ENCODE measurements around the gene REEP3. TPM values are rescaled to one million over a fixed set of nuclear protein-coding genes. Genes with fewer than 3 reads are reported as not detected.

REEP3 gene
- total RNA-seq, 1 experiment from 2014 or later, result 39.6 TPM

- TF ChIP-seq, protein P1, sequence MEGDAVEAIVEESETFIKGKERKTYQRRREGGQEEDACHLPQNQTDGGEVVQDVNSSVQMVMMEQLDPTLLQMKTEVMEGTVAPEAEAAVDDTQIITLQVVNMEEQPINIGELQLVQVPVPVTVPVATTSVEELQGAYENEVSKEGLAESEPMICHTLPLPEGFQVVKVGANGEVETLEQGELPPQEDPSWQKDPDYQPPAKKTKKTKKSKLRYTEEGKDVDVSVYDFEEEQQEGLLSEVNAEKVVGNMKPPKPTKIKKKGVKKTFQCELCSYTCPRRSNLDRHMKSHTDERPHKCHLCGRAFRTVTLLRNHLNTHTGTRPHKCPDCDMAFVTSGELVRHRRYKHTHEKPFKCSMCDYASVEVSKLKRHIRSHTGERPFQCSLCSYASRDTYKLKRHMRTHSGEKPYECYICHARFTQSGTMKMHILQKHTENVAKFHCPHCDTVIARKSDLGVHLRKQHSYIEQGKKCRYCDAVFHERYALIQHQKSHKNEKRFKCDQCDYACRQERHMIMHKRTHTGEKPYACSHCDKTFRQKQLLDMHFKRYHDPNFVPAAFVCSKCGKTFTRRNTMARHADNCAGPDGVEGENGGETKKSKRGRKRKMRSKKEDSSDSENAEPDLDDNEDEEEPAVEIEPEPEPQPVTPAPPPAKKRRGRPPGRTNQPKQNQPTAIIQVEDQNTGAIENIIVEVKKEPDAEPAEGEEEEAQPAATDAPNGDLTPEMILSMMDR (conservative IDR thresholded peaks at IDR 0.05; ENCODE audit: low read depth, low read length), result no peak
- TF ChIP-seq EZH2 (IDR thresholded peaks at IDR 0.05; ENCODE audit: borderline replicate concordance, low read depth, low read length, poor library complexity, severe bottlenecking), result no peak
- BruUV-seq (replicated peaks), result no TSS peak
- H3K4me1 ChIP-seq (ENCODE audit: insufficient read depth, low read length, poor library complexity, severe bottlenecking), result peaks cover 42% of the 10 kb centered on the region
- ChIA-PET CTCF (interaction anchor here (0.6 to 0.9 kb wide), 3 partner anchors 414 to 511 kb away, joined by 3 to 5 read pairs (median 4); no protein-coding TSS in a partner anchor), POLR2A (ENCODE audit: low non-redundant PET) (interaction anchor here (0.5 to 0.6 kb wide), 2 partner anchors 25 to 63 kb away, joined by 3 to 8 read pairs; no protein-coding TSS in a partner anchor)
- no peaks in the 10 kb centered on the region for H3K27me3 ChIP-seq (replicated peaks; ENCODE audit: insufficient read depth, low read depth, low read length, poor library complexity)
- no peaks in the 10 kb centered on the region for H3K36me3 ChIP-seq (ENCODE audit: insufficient read depth, low read length, poor library complexity, severe bottlenecking)
- peak overlapping the region; percentile 61 for H3K4me3 ChIP-seq (ENCODE audit: low read depth, low read length, poor library complexity, severe bottlenecking)
- peak overlapping the region; percentile 96 for H3K27ac ChIP-seq (ENCODE audit: low read depth, low read length, poor library complexity, severe bottlenecking)
- intact Hi-C loops (cut with micrococcal nuclease; ENCODE audit: unreplicated experiment), result loop anchor here (2.0 to 5.0 kb wide), 4 partner anchors 106 to 461 kb away; partner anchors contain the start of gene REEP3
- peak; percentile 86 for DNase-seq (ENCODE audit: low spot score)
- H3K9me3 ChIP-seq (ENCODE audit: low read depth, low read length, poor library complexity, severe bottlenecking), result no peaks in the 10 kb centered on the region
Observed at GRCh38 chr10:63627881-63628296, 106.7 kb downstream of the REEP3 start.

DNA sequence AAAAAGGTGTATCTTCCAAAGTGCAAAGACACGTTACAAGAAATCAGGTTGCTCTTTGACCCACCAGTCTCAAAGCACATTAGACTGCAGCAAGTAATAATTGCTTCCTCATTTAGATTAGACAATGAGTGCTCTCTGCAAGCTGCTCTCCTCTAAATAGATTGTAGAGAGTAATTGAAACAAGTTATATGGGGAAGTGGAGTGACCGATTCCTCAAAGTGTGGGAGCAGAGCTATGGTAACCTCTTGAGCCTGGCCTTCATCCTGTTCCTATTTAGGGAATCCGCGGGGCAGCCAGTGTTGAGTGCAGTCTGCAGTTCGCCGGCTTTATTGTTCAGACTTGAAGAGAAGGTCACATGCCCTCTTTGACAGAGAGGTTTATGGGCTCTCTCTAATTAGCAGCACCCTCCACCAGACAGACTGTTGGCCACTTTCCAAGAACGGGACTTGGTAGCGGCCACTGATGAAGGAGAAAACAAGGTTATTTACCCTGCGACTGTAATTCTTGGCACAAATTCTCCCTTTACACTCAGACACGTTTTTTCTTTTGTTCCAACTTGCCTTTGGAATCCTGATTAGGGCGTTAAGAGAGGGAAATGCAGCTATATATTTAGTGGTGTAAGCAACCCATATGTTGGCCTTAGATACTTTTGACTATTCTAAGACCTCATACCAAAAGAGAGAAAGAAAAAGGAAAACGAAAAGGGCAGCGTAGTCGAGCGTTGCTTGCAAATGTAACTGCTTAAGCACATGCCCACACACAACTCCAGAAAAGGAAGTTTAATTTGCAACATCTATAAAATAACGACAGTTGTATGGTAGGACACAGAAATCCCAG is 107.5 kb downstream of the REEP3 start:
- H3K36me3 ChIP-seq (ENCODE audit: insufficient read depth, low read length, poor library complexity, severe bottlenecking), result no peaks in the 10 kb centered on the region
- peaks cover 43% of the 10 kb centered on the region for H3K4me1 ChIP-seq (ENCODE audit: insufficient read depth, low read length, poor library complexity, severe bottlenecking)
- peak overlapping the region; percentile 61 for H3K4me3 ChIP-seq (ENCODE audit: low read depth, low read length, poor library complexity, severe bottlenecking)
- BruUV-seq (replicated peaks), result TSS peak; percentile 80
- CTCF ChIA-PET, result interaction anchor here (0.6 to 2.8 kb wide), 10 partner anchors 91 to 512 kb away, joined by 3 to 14 read pairs (median 4); no protein-coding TSS in a partner anchor
- no peaks in the 10 kb centered on the region for H3K9me3 ChIP-seq (ENCODE audit: low read depth, low read length, poor library complexity, severe bottlenecking)
- POLR2A ChIA-PET (ENCODE audit: low non-redundant PET), result interaction anchor here (0.5 to 1.1 kb wide), 3 partner anchors 24 to 462 kb away, joined by 3 to 8 read pairs (median 5); no protein-coding TSS in a partner anchor
- intact Hi-C loops (cut with micrococcal nuclease; ENCODE audit: unreplicated experiment), result loop anchor here (1.0 to 5.0 kb wide), 5 partner anchors 106 to 462 kb away; partner anchors contain the start of gene REEP3
- peak; percentile 85 for DNase-seq (ENCODE audit: low spot score)
- peak overlapping the region; percentile 96 for H3K27ac ChIP-seq (ENCODE audit: low read depth, low read length, poor library complexity, severe bottlenecking)
- no peaks in the 10 kb centered on the region for H3K27me3 ChIP-seq (replicated peaks; ENCODE audit: insufficient read depth, low read depth, low read length, poor library complexity)
- TF ChIP-seq EZH2 (IDR thresholded peaks at IDR 0.05; ENCODE audit: borderline replicate concordance, low read depth, low read length, poor library complexity, severe bottlenecking), result no peak
- TF ChIP-seq, protein P1 (conservative IDR thresholded peaks at IDR 0.05; ENCODE audit: low read depth, low read length), result no peak

- H3K4me1 ChIP-seq (ENCODE audit: insufficient read depth, low read length, poor library complexity, severe bottlenecking), result peaks cover 43% of the 10 kb centered on the region
- POLR2A ChIA-PET (ENCODE audit: low non-redundant PET), result interaction anchor here (1.1 kb wide), 1 partner anchor 463 kb away, joined by 5 read pairs; no protein-coding TSS in a partner anchor
- intact Hi-C loops (cut with micrococcal nuclease; ENCODE audit: unreplicated experiment), result loop anchor here (1.0 to 5.0 kb wide), 8 partner anchors 83 to 463 kb away; partner anchors contain the start of genes JMJD1C and REEP3
- peak overlapping the region; percentile 96 for H3K27ac ChIP-seq (ENCODE audit: low read depth, low read length, poor library complexity, severe bottlenecking)
- BruUV-seq (replicated peaks), result no TSS peak
- DNase-seq (ENCODE audit: low spot score), result peak; percentile 99
- no peaks in the 10 kb centered on the region for H3K9me3 ChIP-seq (ENCODE audit: low read depth, low read length, poor library complexity, severe bottlenecking)
- TF ChIP-seq EZH2 (IDR thresholded peaks at IDR 0.05; ENCODE audit: borderline replicate concordance, low read depth, low read length, poor library complexity, severe bottlenecking), result no peak
- TF ChIP-seq, protein P1 (conservative IDR thresholded peaks at IDR 0.05; ENCODE audit: low read depth, low read length), result peak; percentile 94
- no peaks in the 10 kb centered on the region for H3K36me3 ChIP-seq (ENCODE audit: insufficient read depth, low read length, poor library complexity, severe bottlenecking)
- CTCF ChIA-PET, result interaction anchor here (0.7 to 2.8 kb wide), 8 partner anchors 91 to 463 kb away, joined by 3 to 14 read pairs (median 4); no protein-coding TSS in a partner anchor
- peak overlapping the region; percentile 61 for H3K4me3 ChIP-seq (ENCODE audit: low read depth, low read length, poor library complexity, severe bottlenecking)
- no peaks in the 10 kb centered on the region for H3K27me3 ChIP-seq (replicated peaks; ENCODE audit: insufficient read depth, low read depth, low read length, poor library complexity)
Observed at GRCh38 chr10:63629363-63630084, 108.3 kb downstream of the REEP3 start.

Data from A673 (cell line).